Measurements from ENCODE around the gene SIL1.

DNA sequence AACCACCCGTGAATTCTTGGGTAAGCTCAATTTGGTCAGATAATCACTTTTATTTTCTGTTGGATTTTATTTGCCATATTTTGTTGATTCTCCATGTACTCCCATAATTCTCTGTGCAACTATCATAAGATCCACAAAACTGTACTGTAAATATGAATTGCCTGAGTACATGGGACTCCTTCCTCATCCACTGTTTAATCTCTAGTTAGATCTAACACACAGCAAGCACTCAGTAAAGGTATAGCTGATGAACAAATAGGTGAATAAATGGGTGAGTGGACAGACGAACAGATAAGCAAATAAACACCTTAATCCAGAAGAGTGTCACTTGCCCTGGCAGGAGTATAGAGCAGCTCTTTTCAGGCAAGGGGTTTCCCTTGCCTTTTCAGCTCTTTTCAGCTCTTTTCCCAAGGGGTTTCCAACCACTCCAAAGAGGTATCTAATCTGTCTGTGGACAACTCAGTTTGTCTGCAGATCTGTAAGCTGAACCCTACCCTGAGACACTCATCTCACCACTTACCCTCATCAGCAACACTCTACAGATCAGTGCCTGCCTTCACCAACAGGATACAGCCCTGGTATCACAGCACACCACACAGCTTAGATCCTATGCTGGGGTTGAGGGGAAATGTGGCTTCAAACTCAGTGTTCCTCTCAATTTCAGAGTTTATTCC, 51.2 kb downstream of the SIL1 start:
- TF ChIP-seq CTCF (IDR thresholded peaks at IDR 0.05) (no peak), EP300 (IDR thresholded peaks at IDR 0.05) (no peak), POLR2A (IDR thresholded peaks at IDR 0.05) (no peak), POLR2AphosphoS5 (IDR thresholded peaks at IDR 0.05) (no peak)

Measured in gastroesophageal sphincter (tissue), 3 donors.